MCF 10A (cell line): ENCODE data around the gene DSTYK. TPM values are rescaled to one million over a fixed set of nuclear protein-coding genes. Genes with fewer than 3 reads are reported as not detected.
A peak's percentile ranks its signal among the peaks of the same experiment; 100 is the strongest.

ENCODE experiments used
- BruUV-seq: library from RNA; stranded (reverse); fragments of 400-500 nt; replicated peaks from 2 replicates; lab custom pipeline; 2021; lab: Mats Ljungman, UMichigan
- CTCF ChIA-PET: fragments of 300-600 bp; sonication (Branson Sonifier 250); formaldehyde crosslinking; extraction: SDS; loops from one replicate; lab custom pipeline; 2021; ENCODE audit warnings: antibody characterized with exemption, inconsistent platforms; lab: Yijun Ruan, JAX
- POLR2A ChIA-PET: fragments of 300-600, 350-650 bp; sonication (Branson Sonifier 250); formaldehyde crosslinking; extraction: SDS; loops from one replicate; lab custom pipeline; 2020; ENCODE audit warnings: antibody characterized with exemption, inconsistent platforms; lab: Yijun Ruan, JAX
- DNase-seq: peaks from one replicate; pipeline ENCODE4 v3.0.0-alpha.2; 2018; ENCODE audit not compliant: unreplicated experiment
- H3K27ac Mint-ChIP-seq: one replicate; pipeline ENCODE4 v1.8.0; 2022; ENCODE audit warnings: mild to moderate bottlenecking, low read depth, mixed read lengths; ENCODE audit not compliant: unreplicated experiment
- H3K27me3 Mint-ChIP-seq: one replicate; pipeline ENCODE4 v1.8.0; 2022; ENCODE audit warnings: mixed read lengths; ENCODE audit not compliant: insufficient read depth, unreplicated experiment
- H3K36me3 Mint-ChIP-seq: one replicate; pipeline ENCODE4 v1.8.0; 2022; ENCODE audit warnings: mild to moderate bottlenecking, moderate library complexity, mixed read lengths; ENCODE audit not compliant: insufficient read depth, unreplicated experiment
- H3K4me1 Mint-ChIP-seq: one replicate; pipeline ENCODE4 v1.8.0; 2022; ENCODE audit warnings: mixed read lengths; ENCODE audit not compliant: insufficient read depth, unreplicated experiment
- H3K4me3 Mint-ChIP-seq: one replicate; pipeline ENCODE4 v1.8.0; 2022; ENCODE audit warnings: mild to moderate bottlenecking, moderate library complexity, mixed read lengths; ENCODE audit not compliant: unreplicated experiment
- H3K9me3 Mint-ChIP-seq: one replicate; pipeline ENCODE4 v1.8.0; 2022; ENCODE audit warnings: mixed read lengths; ENCODE audit not compliant: unreplicated experiment
- intact Hi-C: fragments of 100-400 bp; cut with micrococcal nuclease; formaldehyde crosslinking; loops from 2 replicates; pipeline ENCODE4 v1.14.1; 2022
- total RNA-seq: library from RNA; stranded (reverse); gene quantifications from 2 replicates; pipeline ENCODE4 v1.2.3, GENCODE V29; 2022
- TF ChIP-seq, protein P1 (sequence below): fragments of 200-600 bp; IDR thresholded peaks from one replicate; pipeline ENCODE4 v1.8.0; 2022; ENCODE audit warnings: antibody characterized with exemption, mild to moderate bottlenecking; ENCODE audit not compliant: unreplicated experiment

DSTYK gene
- total RNA-seq, 1 experiment from 2014 or later = 18.4 TPM

GRCh38 chr1:205255941-205256780 is 44.7 kb upstream of the DSTYK start:
- ChIA-PET POLR2A (interaction anchor here (0.6 to 7.9 kb wide), 20 partner anchors 15 to 267 kb away, joined by 3 to 121 read pairs (median 4); partner anchors contain the start of genes NUAK2, RBBP5 and TMCC2), CTCF (interaction anchor here (0.5 to 14.4 kb wide), 100 partner anchors 10 to 1369 kb away, joined by 3 to 487 read pairs (median 4); partner anchors contain the start of genes RBBP5, TMCC2 and TMEM81)
- Mint-ChIP-seq H3K4me3 (no peak overlapping the region), H3K27ac (no peak overlapping the region), H3K27me3 (no peaks in the 10 kb centered on the region), H3K4me1 (peaks cover 31% of the 10 kb centered on the region), H3K9me3 (no peaks in the 10 kb centered on the region), H3K36me3 (no peaks in the 10 kb centered on the region)
- no TSS peak for BruUV-seq
- TF ChIP-seq, protein P1, sequence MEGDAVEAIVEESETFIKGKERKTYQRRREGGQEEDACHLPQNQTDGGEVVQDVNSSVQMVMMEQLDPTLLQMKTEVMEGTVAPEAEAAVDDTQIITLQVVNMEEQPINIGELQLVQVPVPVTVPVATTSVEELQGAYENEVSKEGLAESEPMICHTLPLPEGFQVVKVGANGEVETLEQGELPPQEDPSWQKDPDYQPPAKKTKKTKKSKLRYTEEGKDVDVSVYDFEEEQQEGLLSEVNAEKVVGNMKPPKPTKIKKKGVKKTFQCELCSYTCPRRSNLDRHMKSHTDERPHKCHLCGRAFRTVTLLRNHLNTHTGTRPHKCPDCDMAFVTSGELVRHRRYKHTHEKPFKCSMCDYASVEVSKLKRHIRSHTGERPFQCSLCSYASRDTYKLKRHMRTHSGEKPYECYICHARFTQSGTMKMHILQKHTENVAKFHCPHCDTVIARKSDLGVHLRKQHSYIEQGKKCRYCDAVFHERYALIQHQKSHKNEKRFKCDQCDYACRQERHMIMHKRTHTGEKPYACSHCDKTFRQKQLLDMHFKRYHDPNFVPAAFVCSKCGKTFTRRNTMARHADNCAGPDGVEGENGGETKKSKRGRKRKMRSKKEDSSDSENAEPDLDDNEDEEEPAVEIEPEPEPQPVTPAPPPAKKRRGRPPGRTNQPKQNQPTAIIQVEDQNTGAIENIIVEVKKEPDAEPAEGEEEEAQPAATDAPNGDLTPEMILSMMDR = peak; percentile 100
- intact Hi-C loops = loop anchor here (1.0 to 10.0 kb wide), 8 partner anchors 27 to 691 kb away; no protein-coding TSS in a partner anchor
- DNase-seq = peak; percentile 95

DNA sequence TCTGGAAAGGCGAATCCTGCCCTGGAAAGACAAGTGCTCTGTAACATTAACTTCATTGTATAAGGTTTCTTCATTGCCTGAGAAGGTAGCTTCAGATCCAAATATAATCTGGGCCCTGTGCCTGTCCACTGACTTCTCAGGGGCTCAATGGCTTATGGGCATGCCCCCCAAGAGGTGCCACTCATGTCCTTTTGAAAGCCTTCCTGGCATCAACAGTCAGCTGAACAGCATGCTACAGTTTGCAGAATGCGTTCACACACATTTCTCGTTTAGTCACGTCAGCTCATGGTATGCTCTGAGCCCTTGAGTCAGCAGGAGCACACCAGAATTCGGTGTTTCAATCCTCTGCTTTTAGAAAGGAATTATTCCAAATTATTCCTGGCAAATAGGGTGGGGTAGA is 40.1 kb upstream of the DSTYK start:
- CTCF ChIA-PET = interaction anchor here (0.6 to 14.4 kb wide), 13 partner anchors 10 to 1123 kb away, joined by 3 to 487 read pairs (median 5); partner anchors contain the start of genes RBBP5 and TMCC2
- H3K36me3 Mint-ChIP-seq = no peaks in the 10 kb centered on the region
- POLR2A ChIA-PET = interaction anchor here (1.8 kb wide), 1 partner anchor 9 kb away, joined by 8 read pairs; no protein-coding TSS in a partner anchor
- H3K9me3 Mint-ChIP-seq = no peaks in the 10 kb centered on the region
- H3K4me1 Mint-ChIP-seq = peaks cover 19% of the 10 kb centered on the region
- H3K4me3 Mint-ChIP-seq = no peak overlapping the region
- BruUV-seq = no TSS peak
- H3K27ac Mint-ChIP-seq = no peak overlapping the region
- intact Hi-C loops = loop anchor here (10.0 kb wide), 1 partner anchor 687 kb away; no protein-coding TSS in a partner anchor
- TF ChIP-seq, protein P1 = no peak
- H3K27me3 Mint-ChIP-seq = no peaks in the 10 kb centered on the region
- DNase-seq = no peak

GRCh38 chr1:205250699-205251098 is 39.2 kb upstream of the DSTYK start:
- H3K27me3 Mint-ChIP-seq = no peaks in the 10 kb centered on the region
- CTCF ChIA-PET = interaction anchor here (0.5 to 14.4 kb wide), 13 partner anchors 13 to 277 kb away, joined by 3 to 487 read pairs (median 5); partner anchors contain the start of genes RBBP5 and TMCC2

More at GRCh38 chr1:205250699-205251098, 39.2 kb upstream of the DSTYK start:
- Mint-ChIP-seq H3K27ac (no peak overlapping the region), H3K36me3 (no peaks in the 10 kb centered on the region), H3K4me3 (no peak overlapping the region), H3K4me1 (peaks cover 11% of the 10 kb centered on the region), H3K9me3 (no peaks in the 10 kb centered on the region)
- POLR2A ChIA-PET = interaction anchor here (0.6 to 1.0 kb wide), 6 partner anchors 12 to 500 kb away, joined by 3 to 4 read pairs (median 3); partner anchors contain the start of gene TMCC2
- no TSS peak for BruUV-seq
- DNase-seq = no peak
- TF ChIP-seq, protein P1 = no peak
- intact Hi-C loops = loop anchor here (10.0 kb wide), 1 partner anchor 686 kb away; no protein-coding TSS in a partner anchor
